IMR-90 (cell line): ENCODE results near the gene FLRT1.

ENCODE experiments used
- BHLHE40 ChIP-seq: fragments of 150-350 bp; IDR thresholded peaks from 2 replicates; pipeline ENCODE4 v1.6.1; 2016; ENCODE audit warnings: mild to moderate bottlenecking, low read depth, low read length
- CEBPB ChIP-seq: IDR thresholded peaks from 2 replicates; pipeline ENCODE4 v1.6.1; 2012; ENCODE audit warnings: low read depth, low read length, improper control_type of control experiment
- CHD1 ChIP-seq: IDR thresholded peaks from 2 replicates; pipeline ENCODE4 v1.6.1; 2012; ENCODE audit warnings: low read depth, low read length, improper control_type of control experiment
- FOS ChIP-seq: fragments of 150-350 bp; IDR thresholded peaks from 2 replicates; pipeline ENCODE4 v1.6.1; 2016; ENCODE audit warnings: low read depth, low read length
- MAFK ChIP-seq: IDR thresholded peaks from 2 replicates; pipeline ENCODE4 v1.6.1; 2012; ENCODE audit warnings: low read depth, low read length, improper control_type of control experiment
- MAZ ChIP-seq: IDR thresholded peaks from 2 replicates; pipeline ENCODE4 v1.6.1; 2012; ENCODE audit warnings: low read depth, mild to moderate bottlenecking, low read length, improper control_type of control experiment, moderate library complexity, borderline replicate concordance
- MXI1 ChIP-seq: IDR thresholded peaks from 2 replicates; pipeline ENCODE4 v1.6.1; 2012; ENCODE audit warnings: low read depth, mild to moderate bottlenecking, low read length, moderate library complexity, borderline replicate concordance
- NFE2L2 ChIP-seq: fragments of 150-350 bp; IDR thresholded peaks from 2 replicates; pipeline ENCODE4 v1.6.1; 2016; ENCODE audit warnings: low read depth, mild to moderate bottlenecking, low read length
- POLR2A ChIP-seq: IDR thresholded peaks from 2 replicates; pipeline ENCODE4 v1.6.1; 2012; ENCODE audit warnings: mild to moderate bottlenecking, low read depth, low read length
- TF ChIP-seq, protein P1 (sequence below): conservative IDR thresholded peaks from 2 replicates; pipeline ENCODE4 v1.5.1; 2012; ENCODE audit warnings: mild to moderate bottlenecking, low read depth, low read length, improper control_type of control experiment
- TF ChIP-seq, protein P2 (sequence below): fragments of 150-350 bp; IDR thresholded peaks from 2 replicates; pipeline ENCODE4 v1.6.1; 2017; ENCODE audit warnings: mild to moderate bottlenecking, antibody characterized with exemption, low read length, low read depth

DNA sequence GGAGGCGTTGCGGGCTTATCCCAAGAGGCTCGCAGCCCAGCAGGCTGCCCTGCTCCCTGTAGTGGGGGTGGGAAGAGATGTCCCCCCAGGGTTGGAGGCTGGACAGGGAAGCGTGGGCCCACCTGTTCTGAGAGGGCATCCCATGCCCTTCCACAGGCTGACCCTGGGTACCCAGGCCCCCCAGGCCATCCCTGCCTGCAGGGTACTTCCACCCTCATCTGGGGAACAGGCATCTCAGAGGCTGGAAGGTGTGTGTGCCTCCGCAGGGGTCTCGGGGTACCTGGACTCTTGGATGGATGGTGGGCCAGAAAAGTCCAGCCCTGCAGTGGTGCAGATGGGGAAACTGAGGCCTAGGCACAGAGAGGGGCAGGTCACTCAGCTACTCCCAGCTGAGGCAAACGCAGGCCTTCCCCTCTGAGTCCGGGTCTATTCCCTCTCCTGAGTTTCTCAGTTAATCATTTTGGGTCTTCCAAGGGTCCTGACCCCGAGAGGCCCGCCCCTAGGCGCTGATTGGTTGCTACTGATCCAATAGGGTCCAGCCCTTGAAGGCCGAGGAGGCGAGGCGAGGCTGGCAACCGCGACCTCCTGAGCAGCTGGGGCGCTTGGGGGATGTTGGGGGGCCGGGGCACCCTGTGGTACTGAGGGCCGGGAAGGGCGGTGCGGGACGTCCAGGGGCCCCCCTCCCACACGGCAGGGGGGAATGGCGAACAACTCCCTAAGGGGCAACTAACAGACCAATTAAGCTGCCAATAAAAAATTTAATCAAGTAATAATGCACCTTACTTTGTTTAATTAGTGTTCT is 23.8 kb downstream of the FLRT1 start:
- TF ChIP-seq, protein P1, sequence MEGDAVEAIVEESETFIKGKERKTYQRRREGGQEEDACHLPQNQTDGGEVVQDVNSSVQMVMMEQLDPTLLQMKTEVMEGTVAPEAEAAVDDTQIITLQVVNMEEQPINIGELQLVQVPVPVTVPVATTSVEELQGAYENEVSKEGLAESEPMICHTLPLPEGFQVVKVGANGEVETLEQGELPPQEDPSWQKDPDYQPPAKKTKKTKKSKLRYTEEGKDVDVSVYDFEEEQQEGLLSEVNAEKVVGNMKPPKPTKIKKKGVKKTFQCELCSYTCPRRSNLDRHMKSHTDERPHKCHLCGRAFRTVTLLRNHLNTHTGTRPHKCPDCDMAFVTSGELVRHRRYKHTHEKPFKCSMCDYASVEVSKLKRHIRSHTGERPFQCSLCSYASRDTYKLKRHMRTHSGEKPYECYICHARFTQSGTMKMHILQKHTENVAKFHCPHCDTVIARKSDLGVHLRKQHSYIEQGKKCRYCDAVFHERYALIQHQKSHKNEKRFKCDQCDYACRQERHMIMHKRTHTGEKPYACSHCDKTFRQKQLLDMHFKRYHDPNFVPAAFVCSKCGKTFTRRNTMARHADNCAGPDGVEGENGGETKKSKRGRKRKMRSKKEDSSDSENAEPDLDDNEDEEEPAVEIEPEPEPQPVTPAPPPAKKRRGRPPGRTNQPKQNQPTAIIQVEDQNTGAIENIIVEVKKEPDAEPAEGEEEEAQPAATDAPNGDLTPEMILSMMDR = no peak
- no peak for TF ChIP-seq CHD1
- no peak for TF ChIP-seq FOS
- no peak for TF ChIP-seq BHLHE40
- no peak for TF ChIP-seq POLR2A
- TF ChIP-seq CEBPB = no peak
- TF ChIP-seq MXI1 = no peak
- TF ChIP-seq, protein P2, sequence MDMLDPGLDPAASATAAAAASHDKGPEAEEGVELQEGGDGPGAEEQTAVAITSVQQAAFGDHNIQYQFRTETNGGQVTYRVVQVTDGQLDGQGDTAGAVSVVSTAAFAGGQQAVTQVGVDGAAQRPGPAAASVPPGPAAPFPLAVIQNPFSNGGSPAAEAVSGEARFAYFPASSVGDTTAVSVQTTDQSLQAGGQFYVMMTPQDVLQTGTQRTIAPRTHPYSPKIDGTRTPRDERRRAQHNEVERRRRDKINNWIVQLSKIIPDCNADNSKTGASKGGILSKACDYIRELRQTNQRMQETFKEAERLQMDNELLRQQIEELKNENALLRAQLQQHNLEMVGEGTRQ = no peak
- TF ChIP-seq MAZ = no peak
- no peak for TF ChIP-seq NFE2L2
- no peak for TF ChIP-seq MAFK
